ENCODE results near the gene AIRE. TPM values are rescaled to one million over a fixed set of nuclear protein-coding genes. Genes with fewer than 3 reads are reported as not detected.

AIRE gene
- total and polyA plus RNA-seq, 2 of the 13 experiments (the other 11 are each of a cell fraction or from before 2014, with no cell fraction given), result not detected

- Histone ChIP-seq H3K27ac (ENCODE audit: extremely low read length, insufficient read depth, low read length) (no peak overlapping the region), H3K9me3 (ENCODE audit: low read length) (no peaks in the 10 kb centered on the region), H2AFZ (ENCODE audit: low read length) (no peak overlapping the region), H3K4me1 (ENCODE audit: insufficient read depth, low read length) (no peaks in the 10 kb centered on the region), H3K4me2 (ENCODE audit: low read depth, low read length) (no peak overlapping the region), H3K36me3 (replicated peaks in 1 of 2; ENCODE audit: control insufficient read depth in 1 of 2, insufficient read depth in 2 of 2, low read length in 2 of 2) (peaks cover 13 to 37% of the 10 kb centered on the region in 2 experiments; a peak in 4 of 5 replicates), H3K9ac (ENCODE audit: insufficient read depth, low read depth, low read length) (no peak overlapping the region), H4K20me1 (ENCODE audit: insufficient read depth, low read length) (no peaks in the 10 kb centered on the region), H3K27me3 (ENCODE audit: control insufficient read depth in 1 of 2, insufficient read depth in 2 of 2, low read length in 2 of 2) (no peaks in the 10 kb centered on the region), H3K4me3 (replicated peaks in 1 of 3; ENCODE audit: insufficient read depth in 1 of 3, low read depth in 2 of 3, low read length in 3 of 3) (no peak overlapping the region), H3K79me2 (ENCODE audit: insufficient read depth, low read length) (no peaks in the 10 kb centered on the region)
- in situ Hi-C loops (cut with HindIII; ENCODE audit: extremely low pct_ligation_motif_present, low pct_unique_long_range_greater_than_20kb) (no loop called here), intact Hi-C loops (cut with micrococcal nuclease; ENCODE audit: unreplicated experiment) (no loop called here)
- WGBS (ENCODE audit: low lambda C conversion rate), result 100% methylated on average over 11 of the region's 26 CpGs
- ChIA-PET POLR2A (no interaction called here), CTCF (ENCODE audit: low intra/inter-chr PET ratio, low total read pairs) (no interaction called here)
- DNase-seq (ENCODE audit: low spot score), result no peak
- BruUV-seq (replicated peaks), result no TSS peak
- no peak for ATAC-seq
- no peak for FAIRE-seq
- TF ChIP-seq, protein P1, sequence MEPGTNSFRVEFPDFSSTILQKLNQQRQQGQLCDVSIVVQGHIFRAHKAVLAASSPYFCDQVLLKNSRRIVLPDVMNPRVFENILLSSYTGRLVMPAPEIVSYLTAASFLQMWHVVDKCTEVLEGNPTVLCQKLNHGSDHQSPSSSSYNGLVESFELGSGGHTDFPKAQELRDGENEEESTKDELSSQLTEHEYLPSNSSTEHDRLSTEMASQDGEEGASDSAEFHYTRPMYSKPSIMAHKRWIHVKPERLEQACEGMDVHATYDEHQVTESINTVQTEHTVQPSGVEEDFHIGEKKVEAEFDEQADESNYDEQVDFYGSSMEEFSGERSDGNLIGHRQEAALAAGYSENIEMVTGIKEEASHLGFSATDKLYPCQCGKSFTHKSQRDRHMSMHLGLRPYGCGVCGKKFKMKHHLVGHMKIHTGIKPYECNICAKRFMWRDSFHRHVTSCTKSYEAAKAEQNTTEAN (CRISPR knock-in tag; conservative IDR thresholded peaks at IDR 0.05), result no peak
- TF ChIP-seq AHDC1 (CRISPR knock-in tag; IDR thresholded peaks at IDR 0.05; ENCODE audit: borderline replicate concordance), result no peak
- 0 out of 2 replicates have a peak, but pooled peaks have one; percentile 16 for TF ChIP-seq RBFOX2 (IDR thresholded peaks at IDR 0.05; ENCODE audit: low read depth, low read length)
- peak; percentile 26 for TF ChIP-seq ZNF883 (CRISPR knock-in tag; IDR thresholded peaks at IDR 0.05; ENCODE audit: not compliant biosample characterization)
- no peak for TF ChIP-seq ZNF225 (CRISPR knock-in tag; IDR thresholded peaks at IDR 0.05)
- TF ChIP-seq SALL1 (CRISPR knock-in tag; IDR thresholded peaks at IDR 0.05), result no peak
- no peak for TF ChIP-seq SSRP1 (CRISPR knock-in tag; IDR thresholded peaks at IDR 0.05)
- TF ChIP-seq TARDBP (CRISPR knock-in tag; IDR thresholded peaks at IDR 0.05), result no peak
- TF ChIP-seq HNRNPL (IDR thresholded peaks at IDR 0.05; ENCODE audit: low read depth, low read length), result peak; percentile 65; the same call in 1 of the 2 replicates
- TF ChIP-seq, protein P2, sequence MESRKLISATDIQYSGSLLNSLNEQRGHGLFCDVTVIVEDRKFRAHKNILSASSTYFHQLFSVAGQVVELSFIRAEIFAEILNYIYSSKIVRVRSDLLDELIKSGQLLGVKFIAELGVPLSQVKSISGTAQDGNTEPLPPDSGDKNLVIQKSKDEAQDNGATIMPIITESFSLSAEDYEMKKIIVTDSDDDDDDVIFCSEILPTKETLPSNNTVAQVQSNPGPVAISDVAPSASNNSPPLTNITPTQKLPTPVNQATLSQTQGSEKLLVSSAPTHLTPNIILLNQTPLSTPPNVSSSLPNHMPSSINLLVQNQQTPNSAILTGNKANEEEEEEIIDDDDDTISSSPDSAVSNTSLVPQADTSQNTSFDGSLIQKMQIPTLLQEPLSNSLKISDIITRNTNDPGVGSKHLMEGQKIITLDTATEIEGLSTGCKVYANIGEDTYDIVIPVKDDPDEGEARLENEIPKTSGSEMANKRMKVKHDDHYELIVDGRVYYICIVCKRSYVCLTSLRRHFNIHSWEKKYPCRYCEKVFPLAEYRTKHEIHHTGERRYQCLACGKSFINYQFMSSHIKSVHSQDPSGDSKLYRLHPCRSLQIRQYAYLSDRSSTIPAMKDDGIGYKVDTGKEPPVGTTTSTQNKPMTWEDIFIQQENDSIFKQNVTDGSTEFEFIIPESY (CRISPR knock-in tag; IDR thresholded peaks at IDR 0.05), result peak; percentile 99
- TF ChIP-seq RORA (CRISPR knock-in tag; IDR thresholded peaks at IDR 0.05), result no peak
- TF ChIP-seq THAP7 (CRISPR knock-in tag; IDR thresholded peaks at IDR 0.05), result no peak
These were observed 41.3 kb downstream of the AIRE start for GRCh38 chr21:44326716-44327602.

Data from HepG2 (cell line).